HCT116 (cell line): ENCODE measurements around the gene SPARC.

Experiments
- POLR2AphosphoS5 ChIP-seq: IDR thresholded peaks from 2 replicates; pipeline ENCODE4 v1.6.1; 2011; ENCODE audit warnings: mild to moderate bottlenecking, low read depth, low read length, moderate library complexity
- SRF ChIP-seq: IDR thresholded peaks from 2 replicates; pipeline ENCODE4 v1.6.1; 2012; ENCODE audit warnings: low read depth
- TF ChIP-seq, protein P1 (sequence below), 3 experiments: fragments of 200-600 bp in 1 of 3; sonication (generic) in 1 of 3; IDR thresholded peaks in 2 of 3; conservative IDR thresholded peaks in 1 of 3; 2 replicates each; pipeline ENCODE4 v1.5.1; 2012 to 2017; ENCODE audit warnings: low read depth in 2 of 3, low read length in 2 of 3, antibody characterized with exemption in 1 of 3, borderline replicate concordance in 1 of 3, control low read depth in 1 of 3, mild to moderate bottlenecking in 1 of 3, mixed read lengths in 1 of 3, mixed run types in 1 of 3, moderate library complexity in 1 of 3; ENCODE audit not compliant: insufficient read depth in 1 of 3

GRCh38 chr5:151683986-151684588, 2.6 kb downstream of the SPARC start:
- TF ChIP-seq, protein P1, sequence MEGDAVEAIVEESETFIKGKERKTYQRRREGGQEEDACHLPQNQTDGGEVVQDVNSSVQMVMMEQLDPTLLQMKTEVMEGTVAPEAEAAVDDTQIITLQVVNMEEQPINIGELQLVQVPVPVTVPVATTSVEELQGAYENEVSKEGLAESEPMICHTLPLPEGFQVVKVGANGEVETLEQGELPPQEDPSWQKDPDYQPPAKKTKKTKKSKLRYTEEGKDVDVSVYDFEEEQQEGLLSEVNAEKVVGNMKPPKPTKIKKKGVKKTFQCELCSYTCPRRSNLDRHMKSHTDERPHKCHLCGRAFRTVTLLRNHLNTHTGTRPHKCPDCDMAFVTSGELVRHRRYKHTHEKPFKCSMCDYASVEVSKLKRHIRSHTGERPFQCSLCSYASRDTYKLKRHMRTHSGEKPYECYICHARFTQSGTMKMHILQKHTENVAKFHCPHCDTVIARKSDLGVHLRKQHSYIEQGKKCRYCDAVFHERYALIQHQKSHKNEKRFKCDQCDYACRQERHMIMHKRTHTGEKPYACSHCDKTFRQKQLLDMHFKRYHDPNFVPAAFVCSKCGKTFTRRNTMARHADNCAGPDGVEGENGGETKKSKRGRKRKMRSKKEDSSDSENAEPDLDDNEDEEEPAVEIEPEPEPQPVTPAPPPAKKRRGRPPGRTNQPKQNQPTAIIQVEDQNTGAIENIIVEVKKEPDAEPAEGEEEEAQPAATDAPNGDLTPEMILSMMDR (IDR thresholded peaks at IDR 0.05 in 2 of 3, conservative IDR thresholded peaks at IDR 0.05 in 1 of 3; ENCODE audit: borderline replicate concordance in 1 of 3, insufficient read depth in 1 of 3, low read depth in 2 of 3, low read length in 2 of 3): no peak
- TF ChIP-seq SRF: no peak
- TF ChIP-seq POLR2AphosphoS5: no peak
